CD4-positive, alpha-beta memory T cell (primary cell): Measurements from ENCODE around the gene LAMA3. TPM values are rescaled to one million over a fixed set of nuclear protein-coding genes. Genes with fewer than 3 reads are reported as not detected.
A peak's percentile ranks its signal among the peaks of the same experiment; 100 is the strongest.

Experiments
- CTCF ChIA-PET: fragments of 350-600 bp; sonication (Branson Sonifier 250); formaldehyde crosslinking; loops from one replicate; lab custom pipeline; 2021; ENCODE audit warnings: inconsistent platforms; ENCODE audit not compliant: partially characterized antibody; lab: Charles Lee
- POLR2A ChIA-PET: fragments of 350-600 bp; sonication (Branson Sonifier 250); formaldehyde crosslinking; loops from one replicate; lab custom pipeline; 2021; ENCODE audit not compliant: partially characterized antibody; lab: Charles Lee
- DNase-seq, 5 donors: peaks; one replicate each; pipeline versions ENCODE4 v3.0.0 to v3.0.0-alpha.2; 2020 to 2022; ENCODE audit warnings: mixed read lengths in 1 of 5
- H3K27ac ChIP-seq: one replicate; pipeline ENCODE4 v1.7.0; 2013; ENCODE audit warnings: low read depth, low read length
- H3K27me3 ChIP-seq: 2 replicates; pipeline ENCODE4 v1.7.0; 2013; ENCODE audit warnings: mild to moderate bottlenecking, low read length, moderate library complexity; ENCODE audit not compliant: insufficient read depth
- H3K36me3 ChIP-seq: 2 replicates; pipeline ENCODE4 v1.7.0; 2013; ENCODE audit warnings: mild to moderate bottlenecking, low read length, moderate library complexity; ENCODE audit not compliant: insufficient read depth
- H3K4me1 ChIP-seq: 2 replicates; pipeline ENCODE4 v1.7.0; 2013; ENCODE audit warnings: mild to moderate bottlenecking, low read length, moderate library complexity; ENCODE audit not compliant: insufficient read depth
- H3K4me3 ChIP-seq, 2 donors: one replicate each; pipeline ENCODE4 v1.7.0; 2013; ENCODE audit warnings: low read length in 2 of 2, mild to moderate bottlenecking in 1 of 2
- H3K9me3 ChIP-seq, 2 donors: one replicate each; pipeline ENCODE4 v1.7.0; 2013; ENCODE audit warnings: low read length in 2 of 2, control low read depth in 1 of 2; ENCODE audit not compliant: control insufficient read depth in 1 of 2
- H3K27ac Mint-ChIP-seq, 7 donors: one replicate each; pipeline ENCODE4 v1.8.0; 2020 to 2021; ENCODE audit warnings: mixed read lengths in 7 of 7, mild to moderate bottlenecking in 6 of 7, inconsistent platforms in 3 of 7, moderate library complexity in 3 of 7
- H3K27me3 Mint-ChIP-seq, 2 donors: one replicate each; pipeline ENCODE4 v1.8.0; 2020 to 2021; ENCODE audit warnings: mixed read lengths in 2 of 2
- H3K36me3 Mint-ChIP-seq, 2 donors: one replicate each; pipeline ENCODE4 v1.8.0; 2020 to 2021; ENCODE audit warnings: mixed read lengths in 2 of 2, inconsistent platforms in 1 of 2, mild to moderate bottlenecking in 1 of 2
- H3K4me1 Mint-ChIP-seq, 4 donors: one replicate each; pipeline ENCODE4 v1.8.0; 2020 to 2021; ENCODE audit warnings: mixed read lengths in 4 of 4, mild to moderate bottlenecking in 1 of 4
- H3K4me3 Mint-ChIP-seq, 8 donors: one replicate each; pipeline ENCODE4 v1.8.0; 2020 to 2021; ENCODE audit warnings: mixed read lengths in 8 of 8, mild to moderate bottlenecking in 7 of 8, moderate library complexity in 6 of 8, inconsistent platforms in 3 of 8
- H3K9me3 Mint-ChIP-seq, 8 donors: one replicate each; pipeline ENCODE4 v1.8.0; 2020 to 2021; ENCODE audit warnings: mixed read lengths in 8 of 8, mild to moderate bottlenecking in 5 of 8, inconsistent platforms in 3 of 8, moderate library complexity in 1 of 8
- intact Hi-C: fragments of 100-400 bp; cut with micrococcal nuclease; formaldehyde crosslinking; loops from one replicate; pipeline ENCODE4 v1.15.1; 2023
- polyA plus RNA-seq, 2 donors: library from polyadenylated mRNA; unstranded; fragments of 300-500 nt; fragmentation: Illumina TruSeq; gene quantifications; one replicate each; pipeline ENCODE4 v1.2.3, GENCODE V29; 2021
- total RNA-seq, 2 experiments: library from RNA; stranded (reverse); gene quantifications; one replicate each; pipeline ENCODE4 v1.2.3, GENCODE V29; 2021

The LAMA3 gene
- total and polyA plus RNA-seq, 4 experiments from 2014 or later, result not detected

GRCh38 chr18:23814991-23815614 lies 125.8 kb downstream of the LAMA3 start:
- Mint-ChIP-seq H3K4me3 (no peak overlapping the region), H3K27me3 (no peaks in the 10 kb centered on the region), H3K27ac (no peak overlapping the region), H3K9me3 (no peaks in the 10 kb centered on the region), H3K4me1 (peaks cover 2 to 14% (median 12%) of the 10 kb centered on the region in 4 donors), H3K36me3 (no peaks in the 10 kb centered on the region)
- no peaks in the 10 kb centered on the region for H3K27me3 ChIP-seq
- no peak overlapping the region for H3K4me3 ChIP-seq
- CTCF ChIA-PET, result interaction anchor here (1.1 to 3.7 kb wide), 5 partner anchors 52 to 304 kb away, joined by 3 to 20 read pairs (median 5); no protein-coding TSS in a partner anchor
- H3K27ac ChIP-seq, result no peak overlapping the region
- DNase-seq, result no peak
- H3K36me3 ChIP-seq, result no peaks in the 10 kb centered on the region
- POLR2A ChIA-PET, result no interaction called here
- H3K4me1 ChIP-seq, result peaks cover 9% of the 10 kb centered on the region
- intact Hi-C loops, result loop anchor here (5.0 kb wide), 3 partner anchors 47 to 683 kb away; no protein-coding TSS in a partner anchor
- H3K9me3 ChIP-seq, result no peaks in the 10 kb centered on the region

- Histone ChIP-seq H3K27me3 (no peaks in the 10 kb centered on the region), H3K4me1 (peaks cover under 1% of the 10 kb centered on the region), H3K9me3 (no peaks in the 10 kb centered on the region), H3K4me3 (no peak overlapping the region), H3K36me3 (no peaks in the 10 kb centered on the region), H3K27ac (no peak overlapping the region)
- H3K36me3 Mint-ChIP-seq, result no peaks in the 10 kb centered on the region
- intact Hi-C loops, result no loop called here
- H3K4me3 Mint-ChIP-seq, result no peak overlapping the region
- no peaks in the 10 kb centered on the region for H3K27me3 Mint-ChIP-seq
- no peak for DNase-seq
- POLR2A ChIA-PET, result no interaction called here
- no peak overlapping the region for H3K27ac Mint-ChIP-seq
- H3K4me1 Mint-ChIP-seq, result peaks cover 0 to 10% (median 5%) of the 10 kb centered on the region in 4 donors
- CTCF ChIA-PET, result no interaction called here
- H3K9me3 Mint-ChIP-seq, result peaks cover 0 to 1% (median 0%) of the 10 kb centered on the region in 8 donors
These were observed 126.8 kb downstream of the LAMA3 start for GRCh38 chr18:23816021-23816420.

- peaks cover 0 to 6% (median 3%) of the 10 kb centered on the region in 4 donors for H3K4me1 Mint-ChIP-seq
- ChIA-PET POLR2A (no interaction called here), CTCF (no interaction called here)
- no peak overlapping the region for H3K27ac Mint-ChIP-seq
- Histone ChIP-seq H3K36me3 (no peaks in the 10 kb centered on the region), H3K4me1 (no peaks in the 10 kb centered on the region), H3K27me3 (no peaks in the 10 kb centered on the region), H3K4me3 (no peak overlapping the region), H3K9me3 (no peaks in the 10 kb centered on the region), H3K27ac (no peak overlapping the region)
- no peaks in the 10 kb centered on the region for H3K27me3 Mint-ChIP-seq
- no peaks in the 10 kb centered on the region for H3K36me3 Mint-ChIP-seq
- intact Hi-C loops, result no loop called here
- H3K4me3 Mint-ChIP-seq, result no peak overlapping the region
- H3K9me3 Mint-ChIP-seq, result peaks cover 0 to 1% (median 0%) of the 10 kb centered on the region in 8 donors
- DNase-seq, result no peak
These were observed 127.5 kb downstream of the LAMA3 start for GRCh38 chr18:23816740-23817139.

DNA sequence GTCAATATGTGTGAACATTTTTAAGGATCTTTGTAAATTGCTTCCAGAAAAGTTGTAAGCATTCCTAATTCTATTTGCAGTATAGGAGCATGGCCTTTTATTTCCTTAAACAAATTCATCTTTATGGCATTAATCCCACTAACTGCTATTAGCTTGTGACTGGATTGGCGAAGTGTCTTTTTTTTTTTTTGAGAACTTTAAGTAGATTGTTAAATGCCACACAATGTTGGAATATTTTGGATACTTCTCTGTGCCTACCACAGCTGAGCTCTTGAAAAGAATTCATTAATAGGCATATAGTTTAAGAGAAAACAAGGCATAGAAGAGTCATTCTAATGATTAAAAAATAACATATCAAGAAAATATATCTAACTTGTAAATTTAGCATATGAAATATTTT lies 129.7 kb downstream of the LAMA3 start:
- Mint-ChIP-seq H3K27ac (no peak overlapping the region), H3K36me3 (no peaks in the 10 kb centered on the region), H3K9me3 (peaks cover 0 to 1% (median 0%) of the 10 kb centered on the region in 8 donors), H3K4me3 (no peak overlapping the region), H3K4me1 (peaks cover 0 to 6% (median 0%) of the 10 kb centered on the region in 4 donors), H3K27me3 (no peaks in the 10 kb centered on the region)
- Histone ChIP-seq H3K9me3 (no peaks in the 10 kb centered on the region), H3K27me3 (no peaks in the 10 kb centered on the region), H3K4me1 (no peaks in the 10 kb centered on the region), H3K4me3 (no peak overlapping the region), H3K36me3 (no peaks in the 10 kb centered on the region), H3K27ac (no peak overlapping the region)
- POLR2A ChIA-PET, result no interaction called here
- no peak for DNase-seq
- intact Hi-C loops, result no loop called here
- CTCF ChIA-PET, result no interaction called here

- H3K4me1 ChIP-seq, result no peaks in the 10 kb centered on the region
- Mint-ChIP-seq H3K4me3 (no peak overlapping the region), H3K9me3 (peaks cover 0 to 1% (median 0%) of the 10 kb centered on the region in 8 donors), H3K27me3 (no peaks in the 10 kb centered on the region), H3K36me3 (no peaks in the 10 kb centered on the region), H3K4me1 (peaks cover 5 to 20% (median 10%) of the 10 kb centered on the region in 4 donors), H3K27ac (no peak overlapping the region)
- no peaks in the 10 kb centered on the region for H3K27me3 ChIP-seq
- no peak overlapping the region for H3K4me3 ChIP-seq
- H3K27ac ChIP-seq, result no peak overlapping the region
- intact Hi-C loops, result no loop called here
- H3K9me3 ChIP-seq, result no peaks in the 10 kb centered on the region
- POLR2A ChIA-PET, result no interaction called here
- H3K36me3 ChIP-seq, result no peaks in the 10 kb centered on the region
- CTCF ChIA-PET, result no interaction called here
- DNase-seq, result no peak
These were observed 133.5 kb downstream of the LAMA3 start for GRCh38 chr18:23822590-23823385.

GRCh38 chr18:23824240-23824639 lies 135.0 kb downstream of the LAMA3 start:
- Histone ChIP-seq H3K27ac (no peak overlapping the region), H3K36me3 (no peaks in the 10 kb centered on the region), H3K4me1 (peaks cover 14% of the 10 kb centered on the region), H3K9me3 (no peaks in the 10 kb centered on the region), H3K4me3 (no peak overlapping the region), H3K27me3 (no peaks in the 10 kb centered on the region)
- peaks cover 0 to 1% (median 0%) of the 10 kb centered on the region in 8 donors for H3K9me3 Mint-ChIP-seq
- H3K27me3 Mint-ChIP-seq, result no peaks in the 10 kb centered on the region
- no peaks in the 10 kb centered on the region for H3K36me3 Mint-ChIP-seq
- intact Hi-C loops, result loop anchor here (1.0 to 2.0 kb wide), 2 partner anchors 94 to 295 kb away; no protein-coding TSS in a partner anchor
- DNase-seq, result no peak
- peaks cover 14 to 35% (median 19%) of the 10 kb centered on the region in 4 donors for H3K4me1 Mint-ChIP-seq
- H3K4me3 Mint-ChIP-seq, result no peak overlapping the region
- H3K27ac Mint-ChIP-seq, result peak overlapping the region in 1 of 7 donors; percentile 10
- ChIA-PET CTCF (interaction anchor here (1.4 kb wide), 1 partner anchor 94 kb away, joined by 6 read pairs; no protein-coding TSS in a partner anchor), POLR2A (no interaction called here)

DNA sequence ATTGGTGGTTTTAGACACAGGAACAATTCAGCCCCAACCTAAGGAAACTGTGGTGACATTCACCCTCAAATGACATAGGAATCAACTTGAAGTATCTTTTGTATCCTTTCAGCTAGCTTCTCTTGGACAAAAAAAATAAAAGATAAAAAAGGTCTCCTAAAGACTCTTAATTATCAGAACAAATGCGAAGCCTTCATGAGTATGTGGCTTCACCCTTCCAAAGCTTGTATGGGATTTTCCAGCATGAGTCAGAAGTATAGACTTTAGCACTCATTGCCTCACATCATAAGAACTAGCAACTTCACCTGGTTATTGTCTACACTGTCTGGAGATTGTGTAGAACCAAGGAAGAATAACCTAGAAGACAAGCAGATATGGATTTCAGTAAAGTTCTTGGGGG lies 135.4 kb downstream of the LAMA3 start:
- ChIA-PET POLR2A (no interaction called here), CTCF (interaction anchor here (1.4 to 1.5 kb wide), 2 partner anchors 94 to 110 kb away, joined by 3 to 6 read pairs; no protein-coding TSS in a partner anchor)
- Mint-ChIP-seq H3K27ac (peak overlapping the region in 1 of 7 donors; percentile 10), H3K27me3 (no peaks in the 10 kb centered on the region), H3K36me3 (no peaks in the 10 kb centered on the region), H3K9me3 (peaks cover 0 to 1% (median 0%) of the 10 kb centered on the region in 8 donors), H3K4me1 (peaks cover 15 to 36% (median 19%) of the 10 kb centered on the region in 4 donors), H3K4me3 (no peak overlapping the region)
- peaks cover 15% of the 10 kb centered on the region for H3K4me1 ChIP-seq
- no peak overlapping the region for H3K4me3 ChIP-seq
- no peaks in the 10 kb centered on the region for H3K9me3 ChIP-seq
- no peaks in the 10 kb centered on the region for H3K27me3 ChIP-seq
- no peak overlapping the region for H3K27ac ChIP-seq
- DNase-seq, result no peak
- intact Hi-C loops, result loop anchor here (1.0 to 5.0 kb wide), 5 partner anchors 48 to 313 kb away; partner anchors contain the start of genes CABYR and TTC39C
- no peaks in the 10 kb centered on the region for H3K36me3 ChIP-seq
